B cell (primary cell): ENCODE measurements around the gene GUCD1. TPM values are rescaled to one million over a fixed set of nuclear protein-coding genes. Genes with fewer than 3 reads are reported as not detected.
A peak's percentile ranks its signal among the peaks of the same experiment; 100 is the strongest.

Experiments used
- ATAC-seq: fragments of 200-7000 bp; cut with Tn5 transposase; one replicate; pipeline ENCODE4 v1.10.0; 2021; ENCODE audit warnings: low read depth, mild to moderate bottlenecking, moderate number of reproducible peaks, moderate library complexity
- CTCF ChIA-PET: fragments of 350-600 bp; sonication (Branson Sonifier 250); formaldehyde crosslinking; loops from one replicate; lab custom pipeline; 2021; ENCODE audit warnings: antibody characterized with exemption, inconsistent platforms; lab: Charles Lee
- POLR2A ChIA-PET: fragments of 350-600 bp; sonication (Branson Sonifier 250); formaldehyde crosslinking; loops from one replicate; lab custom pipeline; 2021; ENCODE audit warnings: antibody characterized with exemption; lab: Charles Lee
- DNase-seq: peaks from one replicate; pipeline ENCODE4 v3.0.0; 2013
- H2AFZ ChIP-seq: 2 replicates; pipeline ENCODE4 v1.6.1; 2012; ENCODE audit warnings: mild to moderate bottlenecking, low read depth, low read length; ENCODE audit not compliant: insufficient read depth, poor library complexity, severe bottlenecking
- H3K27ac ChIP-seq, 2 donors: 1 replicate in 1 of 2; 2 replicates in 1 of 2; pipeline ENCODE4 v1.5.1; 2012 to 2013; ENCODE audit warnings: low read length in 2 of 2, mild to moderate bottlenecking in 2 of 2, moderate library complexity in 1 of 2
- H3K27me3 ChIP-seq, 4 experiments: fragments of 200-600 bp in 1 of 4; sonication (generic) in 1 of 4; replicated peaks in 1 of 4; 1 replicate in 2 of 4; 2 replicates in 2 of 4; pipeline versions ENCODE4 v1.6.1 to v1.7.0; 2013 to 2016; ENCODE audit warnings: low read length in 3 of 4, mild to moderate bottlenecking in 2 of 4, mixed read lengths in 1 of 4, moderate library complexity in 1 of 4; ENCODE audit not compliant: insufficient read depth in 4 of 4, control insufficient read depth in 3 of 4; ENCODE audit errors: control extremely low read depth in 1 of 4
- H3K36me3 ChIP-seq, 2 experiments: replicated peaks in 1 of 2; 1 replicate in 1 of 2; 2 replicates in 1 of 2; pipeline versions ENCODE4 v1.6.1 to v1.7.1; 2013; ENCODE audit warnings: low read length in 1 of 2; ENCODE audit not compliant: insufficient read depth in 2 of 2, control insufficient read depth in 1 of 2; ENCODE audit errors: control extremely low read depth in 1 of 2, extremely low read depth in 1 of 2
- H3K4me1 ChIP-seq, 2 donors: fragments of 200-600 bp in 1 of 2; sonication (generic) in 1 of 2; 1 replicate in 1 of 2; 2 replicates in 1 of 2; pipeline versions ENCODE4 v1.5.1 to v1.6.1; 2013 to 2017; ENCODE audit warnings: low read length in 2 of 2; ENCODE audit not compliant: control insufficient read depth in 2 of 2, insufficient read depth in 2 of 2
- H3K4me2 ChIP-seq: replicated peaks from 2 replicates; pipeline ENCODE3; 2012; ENCODE audit warnings: mild to moderate bottlenecking, low read depth, low read length; ENCODE audit not compliant: poor library complexity, severe bottlenecking
- H3K4me3 ChIP-seq, 5 experiments: fragments of 200-600 bp in 1 of 5; sonication (generic) in 1 of 5; 1 replicate in 3 of 5; 2 replicates in 2 of 5; pipeline versions ENCODE4 v1.5.1 to v1.7.0; 2011 to 2016; ENCODE audit warnings: low read length in 4 of 5, mild to moderate bottlenecking in 4 of 5, low read depth in 2 of 5, control low read depth in 1 of 5, moderate library complexity in 1 of 5; ENCODE audit not compliant: insufficient read depth in 1 of 5; ENCODE audit errors: control extremely low read depth in 1 of 5, extremely low read depth in 1 of 5
- H3K79me2 ChIP-seq: fragments of 200-600 bp; sonication (generic); one replicate; pipeline ENCODE4 v1.6.0; 2016; ENCODE audit warnings: low read length; ENCODE audit not compliant: control insufficient read depth, insufficient read depth
- H3K9ac ChIP-seq: fragments of 200-600 bp; sonication (generic); 2 replicates; pipeline ENCODE4 v1.6.1; 2017; ENCODE audit warnings: mild to moderate bottlenecking, low read length, moderate library complexity
- H3K9me3 ChIP-seq, 3 donors: one replicate each; pipeline versions ENCODE4 v1.6.1 to v1.7.1; 2013; ENCODE audit warnings: low read length in 2 of 3; ENCODE audit not compliant: control insufficient read depth in 2 of 3, insufficient read depth in 1 of 3; ENCODE audit errors: control extremely low read depth in 1 of 3
- H4K20me1 ChIP-seq: 2 replicates; pipeline ENCODE4 v1.6.0; 2012; ENCODE audit warnings: mild to moderate bottlenecking, low read length; ENCODE audit not compliant: insufficient read depth, control insufficient read depth, poor library complexity, severe bottlenecking
- H3K27ac Mint-ChIP-seq: one replicate; pipeline ENCODE4 v1.8.0; 2021; ENCODE audit warnings: mixed read lengths
- H3K27me3 Mint-ChIP-seq: one replicate; pipeline ENCODE4 v1.8.0; 2021; ENCODE audit warnings: mixed read lengths
- H3K4me1 Mint-ChIP-seq: one replicate; pipeline ENCODE4 v1.8.0; 2021; ENCODE audit warnings: mixed read lengths
- H3K4me3 Mint-ChIP-seq: one replicate; pipeline ENCODE4 v1.8.0; 2021; ENCODE audit warnings: mixed read lengths
- H3K9me3 Mint-ChIP-seq: one replicate; pipeline ENCODE4 v1.8.0; 2022; ENCODE audit warnings: mixed read lengths; ENCODE audit not compliant: insufficient read depth
- EZH2 ChIP-seq: IDR thresholded peaks from 2 replicates; pipeline ENCODE4 v1.6.1; 2012; ENCODE audit warnings: borderline replicate concordance, low read depth, mild to moderate bottlenecking, moderate library complexity, low read length; ENCODE audit not compliant: insufficient read depth, poor library complexity, severe bottlenecking
- WGBS: methylation state at CpG from one replicate; pipeline ENCODE4 v1.1.5; 2013; ENCODE audit warnings: missing lambda C conversion rate; ENCODE audit not compliant: insufficient coverage; 5-methylcytosine and 5-hydroxymethylcytosine counted together
- intact Hi-C: fragments of 100-400 bp; cut with micrococcal nuclease; formaldehyde crosslinking; loops from one replicate; pipeline ENCODE4 v1.10.0; 2022
- polyA plus RNA-seq: library from polyadenylated mRNA; depleted of rRNA; stranded (reverse); fragments of >200 nt; gene quantifications from 2 replicates; pipeline ENCODE4 v1.2.3, GENCODE V29; 2012
- total RNA-seq, 2 donors: library from RNA; stranded (reverse); fragments of 120-200 nt in 1 of 2; gene quantifications; 1 replicate in 1 of 2; 2 replicates in 1 of 2; pipeline versions ENCODE4 v1.2.3 to v1.2.4, GENCODE V29; 2013 to 2022
- TF ChIP-seq, protein P1 (sequence below): fragments of 200-600 bp; IDR thresholded peaks from one replicate; pipeline ENCODE4 v1.8.0; 2022; ENCODE audit warnings: antibody characterized with exemption, mild to moderate bottlenecking

GUCD1 gene
- total and polyA plus RNA-seq, 2 donors (not counting 1 experiment from before 2014, with no cell fraction given), result 257 to 378 TPM

DNA sequence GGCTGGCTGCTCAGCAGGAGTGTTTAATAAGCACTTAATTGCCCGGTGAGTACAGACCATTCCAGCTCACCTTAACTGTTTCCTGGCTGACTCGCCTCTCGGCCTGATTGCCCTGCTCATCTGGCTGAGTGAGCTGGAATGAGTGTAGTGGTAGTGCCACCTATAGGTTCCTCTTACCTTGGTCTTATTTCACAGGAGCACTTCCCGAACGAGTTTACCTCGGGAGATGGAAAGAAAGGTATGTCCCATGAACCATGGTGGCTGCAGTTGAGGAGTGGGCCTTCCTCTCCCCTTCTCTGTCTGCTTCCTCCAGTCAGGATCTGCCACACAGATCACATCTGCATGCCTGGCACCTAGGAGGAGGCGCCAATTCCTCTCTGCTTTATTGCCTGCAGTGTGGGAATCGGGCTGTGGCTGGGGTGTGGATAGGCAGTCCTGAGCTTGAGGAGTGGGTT lies 33.1 kb downstream of the GUCD1 start:
- Histone ChIP-seq H2AFZ (peak overlapping the region; percentile 14), H3K27ac (no peak overlapping the region), H3K36me3 (no peaks in the 10 kb centered on the region), H3K79me2 (peaks cover 5% of the 10 kb centered on the region), H3K4me3 (no peak overlapping the region), H3K4me1 (peaks cover 12 to 16% of the 10 kb centered on the region in 2 donors), H3K27me3 (no peaks in the 10 kb centered on the region), H3K9ac (no peak overlapping the region), H3K9me3 (no peaks in the 10 kb centered on the region), H4K20me1 (no peaks in the 10 kb centered on the region), H3K4me2 (peak overlapping the region; percentile 45)
- no peak for TF ChIP-seq EZH2
- TF ChIP-seq, protein P1, sequence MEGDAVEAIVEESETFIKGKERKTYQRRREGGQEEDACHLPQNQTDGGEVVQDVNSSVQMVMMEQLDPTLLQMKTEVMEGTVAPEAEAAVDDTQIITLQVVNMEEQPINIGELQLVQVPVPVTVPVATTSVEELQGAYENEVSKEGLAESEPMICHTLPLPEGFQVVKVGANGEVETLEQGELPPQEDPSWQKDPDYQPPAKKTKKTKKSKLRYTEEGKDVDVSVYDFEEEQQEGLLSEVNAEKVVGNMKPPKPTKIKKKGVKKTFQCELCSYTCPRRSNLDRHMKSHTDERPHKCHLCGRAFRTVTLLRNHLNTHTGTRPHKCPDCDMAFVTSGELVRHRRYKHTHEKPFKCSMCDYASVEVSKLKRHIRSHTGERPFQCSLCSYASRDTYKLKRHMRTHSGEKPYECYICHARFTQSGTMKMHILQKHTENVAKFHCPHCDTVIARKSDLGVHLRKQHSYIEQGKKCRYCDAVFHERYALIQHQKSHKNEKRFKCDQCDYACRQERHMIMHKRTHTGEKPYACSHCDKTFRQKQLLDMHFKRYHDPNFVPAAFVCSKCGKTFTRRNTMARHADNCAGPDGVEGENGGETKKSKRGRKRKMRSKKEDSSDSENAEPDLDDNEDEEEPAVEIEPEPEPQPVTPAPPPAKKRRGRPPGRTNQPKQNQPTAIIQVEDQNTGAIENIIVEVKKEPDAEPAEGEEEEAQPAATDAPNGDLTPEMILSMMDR, result peak; percentile 50
- Mint-ChIP-seq H3K27me3 (peaks cover 9% of the 10 kb centered on the region), H3K9me3 (no peaks in the 10 kb centered on the region), H3K4me3 (no peak overlapping the region), H3K4me1 (peaks cover 20% of the 10 kb centered on the region), H3K27ac (no peak overlapping the region)
- ATAC-seq, result peak; percentile 59
- POLR2A ChIA-PET, result interaction anchor here (0.6 to 0.7 kb wide), 3 partner anchors 9 to 87 kb away, joined by 3 to 4 read pairs (median 3); no protein-coding TSS in a partner anchor
- intact Hi-C loops, result loop anchor here (1.0 kb wide), 1 partner anchor 101 kb away; no protein-coding TSS in a partner anchor
- CTCF ChIA-PET, result interaction anchor here (0.5 to 8.2 kb wide), 18 partner anchors 10 to 566 kb away, joined by 3 to 157 read pairs (median 4); partner anchors contain the start of gene ADORA2A
- WGBS, result 40% methylated on average over 5 of the region's 8 CpGs
- DNase-seq, result peak; percentile 61

DNA sequence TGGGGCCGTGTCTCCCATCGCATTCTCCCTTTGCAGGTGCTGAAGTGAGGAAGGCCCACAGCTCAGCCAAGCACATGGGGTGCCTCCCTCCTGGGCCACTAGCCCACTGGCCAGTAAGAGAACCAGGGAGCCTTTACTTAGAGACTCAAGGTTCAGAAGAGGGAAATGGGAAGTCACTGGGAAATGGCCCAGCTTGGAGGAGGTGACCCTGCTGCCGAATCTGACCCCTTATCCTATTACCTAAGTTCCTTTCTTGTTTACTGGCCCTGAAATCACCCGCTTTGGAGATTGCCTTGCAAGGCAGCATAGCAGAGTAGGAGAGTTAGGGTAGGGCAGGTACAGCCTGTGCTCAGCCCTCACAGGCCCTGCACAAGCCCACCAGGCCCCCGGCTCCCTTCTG lies 35.4 kb downstream of the GUCD1 start:
- Mint-ChIP-seq H3K27me3 (peaks cover 9% of the 10 kb centered on the region), H3K27ac (no peak overlapping the region), H3K4me1 (peaks cover 22% of the 10 kb centered on the region), H3K9me3 (no peaks in the 10 kb centered on the region), H3K4me3 (no peak overlapping the region)
- 86% methylated on average over 2 of the region's 5 CpGs for WGBS
- Histone ChIP-seq H4K20me1 (no peaks in the 10 kb centered on the region), H3K4me3 (no peak overlapping the region), H2AFZ (no peak overlapping the region), H3K4me2 (no peak overlapping the region), H3K27ac (no peak overlapping the region), H3K9me3 (no peaks in the 10 kb centered on the region), H3K36me3 (no peaks in the 10 kb centered on the region), H3K27me3 (peaks cover 0 to 4% (median 1%) of the 10 kb centered on the region in 4 experiments), H3K9ac (no peak overlapping the region), H3K4me1 (peaks cover 6 to 14% of the 10 kb centered on the region in 2 donors), H3K79me2 (no peaks in the 10 kb centered on the region)
- DNase-seq (no peak), ATAC-seq (no peak)
- TF ChIP-seq EZH2, result no peak
- TF ChIP-seq, protein P1, result no peak
- intact Hi-C loops, result no loop called here
- ChIA-PET CTCF (interaction anchor here (1.0 to 2.6 kb wide), 3 partner anchors 11 to 97 kb away, joined by 3 to 14 read pairs (median 3); no protein-coding TSS in a partner anchor), POLR2A (no interaction called here)
